T-helper 2 cell treated with Interferon-gamma antibody and Interleukin-4, amounts not matched to agents 5 μg/mL and 100 μg/mL, for 36 hours (primary cell): ENCODE results near the gene RERGL.
"Not testable (repeated sequence)": the region's sequence is repeated elsewhere in the genome, so short reads cannot be mapped to it uniquely, and the experiment has no call there.

ENCODE experiments used
- DNase-seq: peaks from one replicate; pipeline ENCODE4 v3.0.0; 2021; ENCODE audit warnings: low spot score
- H3K27ac Mint-ChIP-seq: one replicate; pipeline ENCODE4 v1.8.0; 2021; ENCODE audit warnings: mild to moderate bottlenecking, mixed read lengths
- H3K27me3 Mint-ChIP-seq: one replicate; pipeline ENCODE4 v1.8.0; 2021; ENCODE audit warnings: low read depth, mixed read lengths
- H3K36me3 Mint-ChIP-seq: one replicate; pipeline ENCODE4 v1.8.0; 2021; ENCODE audit warnings: low read depth, mixed read lengths
- H3K4me1 Mint-ChIP-seq: one replicate; pipeline ENCODE4 v1.8.0; 2021; ENCODE audit warnings: low read depth, mixed read lengths
- H3K4me3 Mint-ChIP-seq: one replicate; pipeline ENCODE4 v1.8.0; 2022; ENCODE audit warnings: mild to moderate bottlenecking, moderate library complexity, mixed read lengths
- H3K9me3 Mint-ChIP-seq: one replicate; pipeline ENCODE4 v1.8.0; 2021; ENCODE audit warnings: mixed read lengths

The RERGL gene

DNA sequence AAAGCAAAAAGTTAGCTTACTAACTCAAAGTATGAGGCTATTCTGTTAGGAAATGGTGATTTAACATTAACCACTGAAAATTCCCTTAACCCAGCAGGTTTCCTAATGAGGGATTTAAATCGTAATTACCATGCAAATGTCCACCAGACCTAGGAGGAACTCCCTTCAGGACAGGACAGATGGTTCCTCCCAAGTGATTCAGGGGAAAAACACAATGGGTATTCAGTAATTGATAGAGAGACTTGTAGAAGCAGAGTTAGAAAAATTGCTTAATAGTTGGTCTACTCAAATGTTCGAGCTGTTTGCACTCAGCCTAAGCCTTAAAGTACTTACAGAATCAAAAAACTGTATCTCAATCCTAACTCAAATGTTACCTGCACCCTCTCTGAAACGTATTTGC is 21.6 kb downstream of the RERGL start:
- Mint-ChIP-seq H3K4me3 (no peak overlapping the region), H3K4me1 (no peaks in the 10 kb centered on the region), H3K27me3 (no peaks in the 10 kb centered on the region), H3K36me3 (no peaks in the 10 kb centered on the region), H3K27ac (no peak overlapping the region), H3K9me3 (peaks cover 17% of the 10 kb centered on the region)
- DNase-seq, result no peak

- Mint-ChIP-seq H3K27me3 (no peaks in the 10 kb centered on the region), H3K9me3 (peaks cover 18% of the 10 kb centered on the region), H3K36me3 (no peaks in the 10 kb centered on the region), H3K4me1 (no peaks in the 10 kb centered on the region), H3K4me3 (no peak overlapping the region), H3K27ac (no peak overlapping the region)
- DNase-seq, result no peak
Measured at GRCh38 chr12:18066666-18067065, 23.3 kb downstream of the RERGL start.

GRCh38 chr12:18062867-18063266 is 27.1 kb downstream of the RERGL start:
- not testable (repeated sequence) for H3K27ac Mint-ChIP-seq

GRCh38 chr12:18057051-18057450 is 32.9 kb downstream of the RERGL start:
- H3K4me3 Mint-ChIP-seq, result no peak overlapping the region
- no peaks in the 10 kb centered on the region for H3K27me3 Mint-ChIP-seq
- no peaks in the 10 kb centered on the region for H3K36me3 Mint-ChIP-seq
- DNase-seq, result no peak
- H3K9me3 Mint-ChIP-seq, result peaks cover 57% of the 10 kb centered on the region
- no peak overlapping the region for H3K27ac Mint-ChIP-seq
- H3K4me1 Mint-ChIP-seq, result no peaks in the 10 kb centered on the region

More at GRCh38 chr12:18062867-18063266, 27.1 kb downstream of the RERGL start:
- DNase-seq, H3K27me3 Mint-ChIP-seq, H3K4me1 Mint-ChIP-seq, H3K36me3 Mint-ChIP-seq, H3K4me3 Mint-ChIP-seq: not testable (repeated sequence)
- H3K9me3 Mint-ChIP-seq, result peaks cover 36% of the 10 kb centered on the region

DNA sequence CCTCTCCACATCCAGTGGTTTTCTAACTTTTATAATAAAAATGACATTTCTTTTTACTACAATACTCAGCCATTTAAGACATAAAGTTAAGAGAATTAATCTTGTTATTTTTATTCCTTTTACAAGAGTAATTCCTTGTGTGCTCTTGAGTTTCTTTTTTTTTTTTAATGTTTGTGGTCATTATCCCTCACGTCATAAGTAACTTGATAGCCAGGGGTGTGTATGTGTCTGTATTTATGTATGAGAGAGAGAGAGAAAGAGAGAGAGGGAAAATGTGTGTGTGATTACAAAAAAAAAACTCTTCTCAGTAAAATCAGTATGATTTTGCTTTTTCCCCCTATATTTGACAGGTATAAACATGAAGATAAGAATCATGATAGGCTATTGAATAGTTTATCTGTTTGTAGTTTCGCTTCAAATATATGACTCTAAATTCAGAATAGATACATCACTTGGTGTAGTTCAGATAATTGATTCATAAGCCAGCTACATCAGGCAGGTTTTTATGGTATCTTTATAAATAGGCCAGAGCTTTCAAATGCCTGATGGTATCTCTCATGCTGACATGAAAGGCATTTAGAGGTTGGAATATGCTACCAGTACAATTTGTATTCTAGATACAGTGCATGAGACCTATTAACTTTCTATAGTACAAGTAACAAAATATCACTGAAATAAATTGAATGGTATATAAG is 34.9 kb downstream of the RERGL start:
- Mint-ChIP-seq H3K4me3 (no peak overlapping the region), H3K9me3 (peaks cover 58% of the 10 kb centered on the region), H3K4me1 (no peaks in the 10 kb centered on the region), H3K27ac (no peak overlapping the region), H3K27me3 (no peaks in the 10 kb centered on the region), H3K36me3 (no peaks in the 10 kb centered on the region)
- no peak for DNase-seq

- no peaks in the 10 kb centered on the region for H3K36me3 Mint-ChIP-seq
- H3K4me1 Mint-ChIP-seq, result no peaks in the 10 kb centered on the region
- H3K4me3 Mint-ChIP-seq, result no peak overlapping the region
- H3K27ac Mint-ChIP-seq, result no peak overlapping the region
- peaks cover 20% of the 10 kb centered on the region for H3K9me3 Mint-ChIP-seq
- H3K27me3 Mint-ChIP-seq, result no peaks in the 10 kb centered on the region
- DNase-seq, result no peak
Measured at GRCh38 chr12:18045446-18045992, 44.5 kb downstream of the RERGL start.

- H3K36me3 Mint-ChIP-seq, H3K4me1 Mint-ChIP-seq, H3K27ac Mint-ChIP-seq, H3K27me3 Mint-ChIP-seq, H3K4me3 Mint-ChIP-seq, DNase-seq: not testable (repeated sequence)
- peaks cover 33% of the 10 kb centered on the region for H3K9me3 Mint-ChIP-seq
Measured at GRCh38 chr12:18040060-18040742, 49.8 kb downstream of the RERGL start.
